HTR-8/SVneo (cell line): Measurements from ENCODE around the gene USP17L22.
"Not testable (repeated sequence)": the region's sequence is repeated elsewhere in the genome, so short reads cannot be mapped to it uniquely, and the experiment has no call there.

ENCODE experiments used
- DNase-seq: peaks from one replicate; pipeline ENCODE4 v3.0.0; 2011; ENCODE audit warnings: low spot score, mixed read lengths; ENCODE audit not compliant: insufficient read length
- FAIRE-seq: peaks from 2 replicates; lab custom pipeline; 2011; peaks lifted over from hg19 to GRCh38; lab: Jason Lieb, UNC

Gene USP17L22

GRCh38 chr4:9267319-9267718 lies at the start of gene USP17L22:
Gene USP17L22, plus strand, starts transcription at chr4:9267619. Its CDS starts 0 bp downstream, at chr4:9267619.
- DNase-seq, FAIRE-seq: not testable (repeated sequence)

GRCh38 chr4:9219852-9220251 lies 47.6 kb upstream of the USP17L22 start, which contains the start of gene USP17L12:
Gene USP17L12, plus strand, starts transcription at chr4:9220152. Its CDS starts 0 bp downstream, at chr4:9220152.
- DNase-seq, FAIRE-seq: not testable (repeated sequence)

GRCh38 chr4:9224596-9224995 lies 42.8 kb upstream of the USP17L22 start, which contains the start of gene USP17L13:
Gene USP17L13, plus strand, starts transcription at chr4:9224896. Its CDS starts 0 bp downstream, at chr4:9224896.
- DNase-seq, FAIRE-seq: not testable (repeated sequence)

- not testable (repeated sequence) for DNase-seq, FAIRE-seq
Observed at GRCh38 chr4:9230249-9230648, 37.2 kb upstream of the USP17L22 start.

GRCh38 chr4:9234085-9234484 lies 33.3 kb upstream of the USP17L22 start, which contains the start of gene USP17L15:
Gene USP17L15, plus strand, starts transcription at chr4:9234385. Its CDS starts 0 bp downstream, at chr4:9234385.
- not testable (repeated sequence) for FAIRE-seq, DNase-seq

GRCh38 chr4:9238461-9238860 lies 29.0 kb upstream of the USP17L22 start:
- DNase-seq, FAIRE-seq: not testable (repeated sequence)

- not testable (repeated sequence) for DNase-seq, FAIRE-seq
Observed at GRCh38 chr4:9243579-9243978, 23.8 kb upstream of the USP17L22 start, which contains the start of gene USP17L17. Gene USP17L17, plus strand, starts transcription at chr4:9243879. Its CDS starts 0 bp downstream, at chr4:9243879.

- FAIRE-seq, result peak; percentile 4
- DNase-seq, result not testable (repeated sequence)
Observed at GRCh38 chr4:9247953-9248680, 19.3 kb upstream of the USP17L22 start, which contains the start of gene USP17L18. Gene USP17L18, plus strand, starts transcription at chr4:9248630. Its CDS starts 0 bp downstream, at chr4:9248630.

GRCh38 chr4:9253078-9253477 lies 14.3 kb upstream of the USP17L22 start, which contains the start of gene USP17L19:
Gene USP17L19, plus strand, starts transcription at chr4:9253378. Its CDS starts 0 bp downstream, at chr4:9253378.
- FAIRE-seq, DNase-seq: not testable (repeated sequence)

GRCh38 chr4:9257824-9258223 lies 9.6 kb upstream of the USP17L22 start, which contains the start of gene USP17L20:
Gene USP17L20, plus strand, starts transcription at chr4:9258124. Its CDS starts 0 bp downstream, at chr4:9258124.
- not testable (repeated sequence) for DNase-seq, FAIRE-seq

- not testable (repeated sequence) for FAIRE-seq, DNase-seq
Observed at GRCh38 chr4:9262572-9262971, 4.8 kb upstream of the USP17L22 start, which contains the start of gene USP17L21. Gene USP17L21, plus strand, starts transcription at chr4:9262872. Its CDS starts 0 bp downstream, at chr4:9262872.

GRCh38 chr4:9271719-9272118 lies 4.3 kb downstream of the USP17L22 start:
- not testable (repeated sequence) for DNase-seq

More at GRCh38 chr4:9271719-9272118, 4.3 kb downstream of the USP17L22 start:
- not testable (repeated sequence) for FAIRE-seq
